ENCODE data around the gene CFAP61.

The CFAP61 gene

GRCh38 chr20:20214757-20215275 lies 162.5 kb downstream of the CFAP61 start:
- TF ChIP-seq CTCF (IDR thresholded peaks at IDR 0.05; ENCODE audit: insufficient read depth, low read length, poor library complexity, severe bottlenecking) (no peak), EZH2phosphoT487 (conservative IDR thresholded peaks at IDR 0.05; ENCODE audit: low read length) (no peak)
- H3K9me2 ChIP-seq (replicated peaks; ENCODE audit: insufficient read depth, low read length): no peaks in the 10 kb centered on the region
- no peaks in the 10 kb centered on the region for H3K27me3 ChIP-seq (ENCODE audit: low read length)
- H3K36me3 ChIP-seq (ENCODE audit: low read length): no peaks in the 10 kb centered on the region
- no peaks in the 10 kb centered on the region for H3F3A ChIP-seq (ENCODE audit: insufficient read depth)
- H3K79me2 ChIP-seq (ENCODE audit: insufficient read depth, low read length): no peaks in the 10 kb centered on the region
- H3K27ac ChIP-seq (ENCODE audit: low read depth, low read length): no peak overlapping the region
- no peak overlapping the region for H2AFZ ChIP-seq (ENCODE audit: low read depth, low read length, severe bottlenecking)
- no peak overlapping the region for H3K4me3 ChIP-seq (ENCODE audit: insufficient read depth, low read length, poor library complexity, severe bottlenecking)
- no peak overlapping the region for H3K4me2 ChIP-seq (ENCODE audit: low read depth, low read length, poor library complexity, severe bottlenecking)
- H3K9ac ChIP-seq (ENCODE audit: low read length): no peak overlapping the region
- H3K9me3 ChIP-seq (ENCODE audit: insufficient read depth, low read length): no peaks in the 10 kb centered on the region; the same call in 1 of the 2 replicates
- H4K20me1 ChIP-seq (ENCODE audit: low read depth, low read length): no peaks in the 10 kb centered on the region

GRCh38 chr20:20215976-20216727 lies 163.8 kb downstream of the CFAP61 start:
- no peaks in the 10 kb centered on the region for H3K27me3 ChIP-seq (ENCODE audit: low read length)
- H3F3A ChIP-seq (ENCODE audit: insufficient read depth): no peaks in the 10 kb centered on the region
- H4K20me1 ChIP-seq (ENCODE audit: low read depth, low read length): no peaks in the 10 kb centered on the region
- no peak overlapping the region for H3K27ac ChIP-seq (ENCODE audit: low read depth, low read length)
- H3K79me2 ChIP-seq (ENCODE audit: insufficient read depth, low read length): no peaks in the 10 kb centered on the region
- no peak overlapping the region for H3K4me3 ChIP-seq (ENCODE audit: insufficient read depth, low read length, poor library complexity, severe bottlenecking)
- no peaks in the 10 kb centered on the region; the same call in 1 of the 2 replicates for H3K9me3 ChIP-seq (ENCODE audit: insufficient read depth, low read length)
- no peaks in the 10 kb centered on the region for H3K36me3 ChIP-seq (ENCODE audit: low read length)
- no peak overlapping the region for H3K4me2 ChIP-seq (ENCODE audit: low read depth, low read length, poor library complexity, severe bottlenecking)
- TF ChIP-seq EZH2phosphoT487 (conservative IDR thresholded peaks at IDR 0.05; ENCODE audit: low read length): no peak
- no peak for TF ChIP-seq CTCF (IDR thresholded peaks at IDR 0.05; ENCODE audit: insufficient read depth, low read length, poor library complexity, severe bottlenecking)
- H2AFZ ChIP-seq (ENCODE audit: low read depth, low read length, severe bottlenecking): no peak overlapping the region
- no peaks in the 10 kb centered on the region for H3K9me2 ChIP-seq (replicated peaks; ENCODE audit: insufficient read depth, low read length)
- no peak overlapping the region for H3K9ac ChIP-seq (ENCODE audit: low read length)

GRCh38 chr20:20216941-20217340 lies 164.6 kb downstream of the CFAP61 start:
- H3K36me3 ChIP-seq (ENCODE audit: low read length): no peaks in the 10 kb centered on the region
- H3K4me3 ChIP-seq (ENCODE audit: insufficient read depth, low read length, poor library complexity, severe bottlenecking): no peak overlapping the region
- no peak overlapping the region for H2AFZ ChIP-seq (ENCODE audit: low read depth, low read length, severe bottlenecking)
- H3K27ac ChIP-seq (ENCODE audit: low read depth, low read length): no peak overlapping the region
- H3K9ac ChIP-seq (ENCODE audit: low read length): no peak overlapping the region
- H3K9me2 ChIP-seq (replicated peaks; ENCODE audit: insufficient read depth, low read length): no peaks in the 10 kb centered on the region
- no peaks in the 10 kb centered on the region; the same call in 1 of the 2 replicates for H3K9me3 ChIP-seq (ENCODE audit: insufficient read depth, low read length)
- TF ChIP-seq CTCF (IDR thresholded peaks at IDR 0.05; ENCODE audit: insufficient read depth, low read length, poor library complexity, severe bottlenecking) (no peak), EZH2phosphoT487 (conservative IDR thresholded peaks at IDR 0.05; ENCODE audit: low read length) (no peak)
- no peaks in the 10 kb centered on the region for H3K27me3 ChIP-seq (ENCODE audit: low read length)
- no peaks in the 10 kb centered on the region for H3K79me2 ChIP-seq (ENCODE audit: insufficient read depth, low read length)
- no peaks in the 10 kb centered on the region for H3F3A ChIP-seq (ENCODE audit: insufficient read depth)
- H3K4me2 ChIP-seq (ENCODE audit: low read depth, low read length, poor library complexity, severe bottlenecking): no peak overlapping the region
- H4K20me1 ChIP-seq (ENCODE audit: low read depth, low read length): no peaks in the 10 kb centered on the region
